Testis (tissue), 3 donors: ENCODE measurements around the gene CHM. TPM values are rescaled to one million over a fixed set of nuclear protein-coding genes. Genes with fewer than 3 reads are reported as not detected.
"Not testable (repeated sequence)": the region's sequence is repeated elsewhere in the genome, so short reads cannot be mapped to it uniquely, and the experiment has no call there.

ENCODE experiments used
- DNase-seq: peaks from one replicate; pipeline ENCODE4 v3.0.0-alpha.2; 2019
- H3K27ac ChIP-seq, 2 donors: fragments of 200-600 bp; sonication (generic); one replicate each; pipeline ENCODE4 v1.5.1; 2019
- H3K27me3 ChIP-seq: fragments of 200-600 bp; sonication (generic); one replicate; pipeline ENCODE4 v1.5.1; 2019
- H3K36me3 ChIP-seq: fragments of 200-600 bp; sonication (generic); one replicate; pipeline ENCODE4 v1.5.1; 2017; ENCODE audit warnings: low read depth; ENCODE audit errors: missing control alignments
- H3K4me1 ChIP-seq: fragments of 200-600 bp; sonication (generic); one replicate; pipeline ENCODE4 v1.5.1; 2019
- H3K4me3 ChIP-seq, 2 donors: fragments of 200-600 bp; sonication (generic); one replicate each; pipeline ENCODE4 v1.5.1; 2017 to 2019
- H3K9me3 ChIP-seq: fragments of 200-600 bp; sonication (generic); one replicate; pipeline ENCODE4 v1.5.1; 2017
- CTCF ChIP-seq, 3 experiments: fragments of 450-650 bp in 2 of 3; fragments of 200-600 bp in 1 of 3; sonication (generic) in 1 of 3; IDR thresholded peaks; one replicate each; pipeline ENCODE4 v1.5.1; 2016 to 2019; ENCODE audit warnings: antibody characterized with exemption in 3 of 3, mild to moderate bottlenecking in 2 of 3, moderate library complexity in 1 of 3
- POLR2A ChIP-seq: fragments of 450-650 bp; IDR thresholded peaks from one replicate; pipeline ENCODE4 v1.6.1; 2017; ENCODE audit warnings: antibody characterized with exemption, mild to moderate bottlenecking, moderate library complexity
- WGBS, 2 donors: methylation state at CpG; one replicate each; pipeline ENCODE4 v1.1.5; 2018; 5-methylcytosine and 5-hydroxymethylcytosine counted together
- intact Hi-C: fragments of 100-400 bp; cut with DNase I; formaldehyde crosslinking; loops from one replicate; pipeline ENCODE4 v1.15.1; 2023; ENCODE audit warnings: low total_unique reads
- polyA plus RNA-seq: library from polyadenylated mRNA; stranded (reverse); fragments of 350-450 nt; fragmentation: Illumina TruSeq; extraction: RNeasy Lipid Tissue Mini Kit (QIAGEN cat#74804); gene quantifications from one replicate; pipeline ENCODE4 v1.2.3, GENCODE V29; 2014; ENCODE audit warnings: low read depth, low replicate concordance; ENCODE audit not compliant: insufficient read depth
- total RNA-seq, 2 donors: library from RNA; depleted of rRNA; stranded (reverse); fragments of >200 nt; gene quantifications; one replicate each; pipeline ENCODE4 v1.2.3, GENCODE V29; 2016

Gene CHM
- total and polyA plus RNA-seq, 3 donors from 2014 or later = 7.0 to 21.9 (median 19.0) TPM

DNA sequence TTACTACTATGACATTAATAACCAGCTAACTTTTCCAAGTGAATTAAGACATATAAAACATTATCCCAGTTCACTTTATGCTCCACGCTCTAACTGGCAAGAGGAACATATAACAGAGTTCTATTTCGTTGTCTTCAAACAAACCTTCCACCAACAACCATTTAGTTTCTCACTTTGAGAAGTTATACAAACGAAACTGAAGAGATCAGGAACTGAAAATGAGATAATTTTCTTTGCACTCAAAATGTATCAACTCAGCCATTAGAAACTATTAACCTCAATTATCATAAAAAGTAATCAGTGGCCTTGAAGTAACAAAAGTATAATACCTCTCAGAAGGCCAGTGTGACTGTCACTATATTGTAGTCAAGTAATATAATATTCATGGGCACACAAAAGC is 70.1 kb downstream of the CHM start:
- intact Hi-C loops = no loop called here
- WGBS, 2 donors = 62 to 65% methylated on average over 3 of the region's 3 CpGs
- DNase-seq = no peak
- Histone ChIP-seq H3K27ac (no peak overlapping the region), H3K36me3 (no peaks in the 10 kb centered on the region), H3K4me3 (no peak overlapping the region), H3K27me3 (no peaks in the 10 kb centered on the region), H3K4me1 (no peaks in the 10 kb centered on the region), H3K9me3 (no peaks in the 10 kb centered on the region)
- TF ChIP-seq CTCF (IDR thresholded peaks at IDR 0.05) (no peak), POLR2A (no peak)

DNA sequence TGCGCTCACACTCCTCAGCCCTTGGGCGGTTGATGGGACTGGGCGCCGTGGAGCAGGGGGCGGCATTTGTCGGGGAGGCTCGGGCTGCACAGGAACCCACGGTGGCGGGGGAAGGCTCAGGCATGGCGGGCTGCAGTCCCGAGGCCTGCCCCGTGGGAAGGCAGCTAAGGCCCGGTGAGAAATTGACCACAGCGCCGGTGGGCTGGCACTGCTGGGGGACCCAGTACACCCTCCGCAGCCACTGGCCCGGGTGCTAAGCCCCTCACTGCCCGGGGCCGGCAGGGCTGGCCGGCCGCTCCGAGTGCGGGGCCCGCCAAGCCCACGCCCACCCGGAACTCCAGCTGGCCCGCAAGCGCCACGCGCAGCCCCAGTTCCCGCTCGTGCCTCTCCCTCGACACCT is 75.0 kb downstream of the CHM start:
- H3K27me3 ChIP-seq, H3K27ac ChIP-seq, H3K4me1 ChIP-seq, H3K36me3 ChIP-seq, intact Hi-C loops, H3K9me3 ChIP-seq, DNase-seq, H3K4me3 ChIP-seq: not testable (repeated sequence)
- 82% methylated on average over 8 of the region's 33 CpGs; no CpG with 5 or more reads in 1 of the 2 donors for WGBS, 2 donors

DNA sequence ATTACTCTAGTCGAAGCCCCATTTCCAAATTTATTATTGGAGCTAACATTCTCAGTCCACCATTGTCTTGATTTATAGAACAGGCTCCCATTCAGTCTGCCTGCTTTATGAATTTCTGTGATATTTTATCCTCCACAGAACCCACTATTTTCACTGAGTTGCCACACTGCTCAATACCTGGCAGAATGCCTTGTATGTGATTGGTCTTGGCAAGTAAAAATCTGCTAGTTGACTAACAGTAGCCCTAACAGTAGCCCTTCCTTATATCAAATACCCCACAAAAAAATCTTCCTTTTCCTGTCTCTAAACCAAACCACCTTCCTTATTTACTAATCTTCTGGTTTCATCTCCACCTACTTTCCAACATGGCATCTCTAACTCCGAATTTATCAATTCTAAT is 82.6 kb downstream of the CHM start:
- no peaks in the 10 kb centered on the region for H3K36me3 ChIP-seq
- intact Hi-C loops = no loop called here
- H3K9me3 ChIP-seq = no peaks in the 10 kb centered on the region
- H3K4me1 ChIP-seq = no peaks in the 10 kb centered on the region
- H3K27me3 ChIP-seq = no peaks in the 10 kb centered on the region
- TF ChIP-seq CTCF (IDR thresholded peaks at IDR 0.05) (no peak), POLR2A (no peak)
- 42 to 100% methylated on average over 2 of the region's 2 CpGs for WGBS, 2 donors
- no peak overlapping the region for H3K27ac ChIP-seq
- no peak for DNase-seq
- no peak overlapping the region for H3K4me3 ChIP-seq

DNA sequence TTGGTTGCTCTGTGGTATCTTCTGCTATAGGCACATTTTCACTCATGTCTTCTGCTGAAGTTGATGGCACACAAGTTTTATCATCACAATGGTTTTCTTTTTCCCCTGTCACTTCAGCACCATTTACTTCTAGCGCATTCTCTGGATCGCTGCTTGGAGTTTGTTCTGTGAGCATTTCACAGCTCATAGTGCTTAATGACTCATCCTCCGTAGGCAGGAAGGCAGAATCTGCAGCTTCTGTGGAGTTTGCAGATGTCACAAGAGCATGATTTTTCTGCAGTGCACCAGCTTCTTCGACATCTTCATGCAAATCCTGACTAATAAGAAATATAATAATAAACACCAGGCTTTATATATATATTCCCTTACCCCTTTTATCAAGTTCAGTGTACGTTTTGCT is 83.6 kb downstream of the CHM start:
- DNase-seq = no peak
- TF ChIP-seq POLR2A (no peak), CTCF (IDR thresholded peaks at IDR 0.05) (no peak)
- Histone ChIP-seq H3K4me1 (no peaks in the 10 kb centered on the region), H3K36me3 (no peaks in the 10 kb centered on the region), H3K27ac (no peak overlapping the region), H3K4me3 (no peak overlapping the region), H3K27me3 (no peaks in the 10 kb centered on the region), H3K9me3 (no peaks in the 10 kb centered on the region)
- WGBS, 2 donors = 86 to 90% methylated on average over 5 of the region's 5 CpGs
- intact Hi-C loops = no loop called here

DNA sequence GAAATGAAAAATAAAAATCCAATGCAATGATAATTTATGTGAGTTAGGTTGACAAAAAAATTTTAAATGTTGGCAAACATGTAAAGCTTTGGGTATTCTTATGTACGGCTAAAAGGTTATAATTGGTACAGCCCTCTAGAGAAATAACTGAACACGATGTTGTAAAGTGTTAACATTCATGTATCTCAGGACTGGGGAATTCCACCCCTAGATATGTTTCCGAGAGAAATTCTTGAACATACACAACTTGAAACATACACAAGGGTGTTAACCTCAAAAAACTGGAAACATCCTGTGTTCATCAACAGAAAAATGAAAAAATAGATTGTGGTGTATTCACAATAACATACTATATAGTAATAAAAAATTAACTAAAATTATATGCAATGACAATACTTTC is 91.8 kb downstream of the CHM start:
- TF ChIP-seq POLR2A (no peak), CTCF (IDR thresholded peaks at IDR 0.05) (no peak)
- no peak overlapping the region for H3K27ac ChIP-seq
- H3K36me3 ChIP-seq = no peaks in the 10 kb centered on the region
- H3K27me3 ChIP-seq = no peaks in the 10 kb centered on the region
- no peaks in the 10 kb centered on the region for H3K9me3 ChIP-seq
- H3K4me1 ChIP-seq = no peaks in the 10 kb centered on the region
- 89 to 96% methylated on average over 3 of the region's 3 CpGs for WGBS, 2 donors
- DNase-seq = no peak
- H3K4me3 ChIP-seq = no peak overlapping the region
- intact Hi-C loops = no loop called here

DNA sequence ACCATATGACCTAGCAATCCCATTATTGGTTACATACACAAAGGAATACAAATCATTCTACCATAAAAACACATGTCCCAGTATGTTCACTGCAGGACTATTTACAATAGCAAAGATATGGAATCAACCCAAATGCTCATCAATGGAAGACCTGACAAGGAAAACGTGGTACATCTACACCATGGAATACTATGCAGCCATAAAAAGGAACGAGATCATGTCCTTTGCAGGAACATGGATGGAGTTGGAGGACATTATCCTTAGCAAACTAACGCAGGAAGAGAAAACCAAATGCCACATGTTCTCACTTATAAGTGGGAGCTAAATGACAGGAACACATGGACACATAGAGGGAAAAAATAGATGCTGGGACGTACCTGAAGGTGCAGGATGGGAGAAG is 102.6 kb downstream of the CHM start:
- H3K9me3 ChIP-seq, H3K4me1 ChIP-seq, H3K4me3 ChIP-seq, H3K27ac ChIP-seq, DNase-seq, H3K36me3 ChIP-seq, H3K27me3 ChIP-seq, intact Hi-C loops: not testable (repeated sequence)
- 84 to 94% methylated on average over 3 to 4 of the region's 4 CpGs for WGBS, 2 donors
